ENCODE results near the gene FRMD8. TPM values are rescaled to one million over a fixed set of nuclear protein-coding genes. Genes with fewer than 3 reads are reported as not detected.

Gene FRMD8
- total RNA-seq, 1 donor = 42.7 TPM

- H3K4me3 ChIP-seq (ENCODE audit: low read depth, low read length) = peak overlapping the region; percentile 7
- TF ChIP-seq CTCF (IDR thresholded peaks at IDR 0.05; ENCODE audit: insufficient read depth, low read length) = no peak
- DNase-seq (ENCODE audit: low read depth) = peak; percentile 44
Observed at GRCh38 chr11:65442842-65443331, 56.5 kb downstream of the FRMD8 start.

- no peak for TF ChIP-seq CTCF (IDR thresholded peaks at IDR 0.05; ENCODE audit: insufficient read depth, low read length)
- no peak for DNase-seq (ENCODE audit: low read depth)
- H3K4me3 ChIP-seq (ENCODE audit: low read depth, low read length) = no peak overlapping the region
Observed at GRCh38 chr11:65444314-65445051, 58.0 kb downstream of the FRMD8 start.

GRCh38 chr11:65445101-65445603 is 58.7 kb downstream of the FRMD8 start:
- no peak for DNase-seq (ENCODE audit: low read depth)
- no peak for TF ChIP-seq CTCF (IDR thresholded peaks at IDR 0.05; ENCODE audit: insufficient read depth, low read length)
- H3K4me3 ChIP-seq (ENCODE audit: low read depth, low read length) = no peak overlapping the region

- no peak for TF ChIP-seq CTCF (IDR thresholded peaks at IDR 0.05; ENCODE audit: insufficient read depth, low read length)
- H3K4me3 ChIP-seq (ENCODE audit: low read depth, low read length) = peak overlapping the region; percentile 3
- DNase-seq (ENCODE audit: low read depth) = peak; percentile 41
Observed at GRCh38 chr11:65445604-65446445, 59.4 kb downstream of the FRMD8 start.

- TF ChIP-seq CTCF (IDR thresholded peaks at IDR 0.05; ENCODE audit: insufficient read depth, low read length) = no peak
- H3K4me3 ChIP-seq (ENCODE audit: low read depth, low read length) = no peak overlapping the region
- peak; percentile 47 for DNase-seq (ENCODE audit: low read depth)
Observed at GRCh38 chr11:65446446-65447277, 60.2 kb downstream of the FRMD8 start.

GRCh38 chr11:65448074-65448417 is 61.6 kb downstream of the FRMD8 start:
- no peak for TF ChIP-seq CTCF (IDR thresholded peaks at IDR 0.05; ENCODE audit: insufficient read depth, low read length)
- DNase-seq (ENCODE audit: low read depth) = peak; percentile 43

More at GRCh38 chr11:65448074-65448417, 61.6 kb downstream of the FRMD8 start:
- no peak overlapping the region for H3K4me3 ChIP-seq (ENCODE audit: low read depth, low read length)
